ENCODE measurements around the gene IBA57.
A peak's percentile ranks its signal among the peaks of the same experiment; 100 is the strongest.

Gene IBA57

DNA sequence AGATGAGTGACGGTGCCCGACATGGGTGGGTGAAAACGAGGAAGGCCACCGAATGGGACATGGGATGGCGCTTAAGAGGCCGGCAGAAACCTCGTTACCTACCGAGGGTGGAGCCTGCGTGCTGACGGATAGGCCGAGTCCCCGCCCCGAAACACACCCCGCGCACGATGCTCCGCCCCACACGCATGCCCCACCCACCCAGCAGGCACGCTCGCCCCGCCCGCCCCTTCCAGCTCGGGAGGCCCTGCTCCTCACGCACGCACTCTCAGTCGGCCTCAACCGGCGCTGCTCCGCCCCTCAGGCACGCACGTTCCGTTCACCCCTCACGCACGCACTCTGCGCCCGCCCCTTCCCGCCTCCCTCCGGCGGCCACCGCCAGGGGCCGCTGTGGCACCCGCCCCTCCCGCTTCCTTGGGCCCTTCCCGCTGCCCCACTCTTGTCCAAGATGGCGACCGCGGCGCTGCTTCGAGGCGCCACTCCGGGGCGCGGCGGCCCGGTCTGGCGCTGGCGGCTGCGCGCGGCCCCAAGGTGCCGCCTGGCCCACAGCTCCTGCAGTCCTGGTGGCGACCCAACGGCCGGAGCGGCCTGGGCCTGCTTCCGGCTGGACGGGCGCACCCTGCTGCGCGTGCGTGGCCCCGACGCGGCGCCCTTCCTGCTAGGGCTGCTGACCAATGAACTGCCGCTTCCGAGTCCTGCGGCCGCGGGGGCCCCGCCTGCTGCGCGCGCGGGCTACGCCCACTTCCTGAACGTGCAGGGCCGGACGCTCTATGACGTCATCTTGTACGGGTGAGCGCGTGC lies at the start of gene IBA57:
TSS of gene IBA57 (plus strand) at position 433 of the 798 bp plus-strand sequence. CDS start at position 446, 13 bp downstream.
- TF ChIP-seq, protein P1, sequence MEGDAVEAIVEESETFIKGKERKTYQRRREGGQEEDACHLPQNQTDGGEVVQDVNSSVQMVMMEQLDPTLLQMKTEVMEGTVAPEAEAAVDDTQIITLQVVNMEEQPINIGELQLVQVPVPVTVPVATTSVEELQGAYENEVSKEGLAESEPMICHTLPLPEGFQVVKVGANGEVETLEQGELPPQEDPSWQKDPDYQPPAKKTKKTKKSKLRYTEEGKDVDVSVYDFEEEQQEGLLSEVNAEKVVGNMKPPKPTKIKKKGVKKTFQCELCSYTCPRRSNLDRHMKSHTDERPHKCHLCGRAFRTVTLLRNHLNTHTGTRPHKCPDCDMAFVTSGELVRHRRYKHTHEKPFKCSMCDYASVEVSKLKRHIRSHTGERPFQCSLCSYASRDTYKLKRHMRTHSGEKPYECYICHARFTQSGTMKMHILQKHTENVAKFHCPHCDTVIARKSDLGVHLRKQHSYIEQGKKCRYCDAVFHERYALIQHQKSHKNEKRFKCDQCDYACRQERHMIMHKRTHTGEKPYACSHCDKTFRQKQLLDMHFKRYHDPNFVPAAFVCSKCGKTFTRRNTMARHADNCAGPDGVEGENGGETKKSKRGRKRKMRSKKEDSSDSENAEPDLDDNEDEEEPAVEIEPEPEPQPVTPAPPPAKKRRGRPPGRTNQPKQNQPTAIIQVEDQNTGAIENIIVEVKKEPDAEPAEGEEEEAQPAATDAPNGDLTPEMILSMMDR (IDR thresholded peaks at IDR 0.05; ENCODE audit: low read depth, low read length) = peak; percentile 83
- DNase-seq (ENCODE audit: extremely low read depth, low read depth) = peak; percentile 99

DNA sequence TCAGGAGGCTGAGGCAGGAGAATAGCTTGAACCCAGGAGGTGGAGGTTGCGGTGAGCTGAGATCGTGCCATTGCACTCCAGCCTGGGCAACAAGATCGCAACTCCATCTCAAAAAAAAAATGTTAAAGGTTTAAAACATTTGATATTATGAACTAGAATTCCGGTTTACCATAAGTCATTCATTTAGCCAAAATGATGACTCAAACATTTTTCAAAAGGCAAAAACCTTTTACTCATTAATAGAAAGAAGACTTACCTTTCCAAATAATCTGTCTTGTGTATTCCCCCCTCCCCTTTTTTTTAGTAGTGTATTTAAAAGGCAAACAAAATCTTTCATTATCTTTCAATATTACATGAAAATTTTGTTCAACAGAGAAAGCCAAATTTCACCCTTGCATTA lies 48.3 kb upstream of the IBA57 start:
- no peak for DNase-seq (ENCODE audit: extremely low read depth, low read depth)
- TF ChIP-seq, protein P1 (IDR thresholded peaks at IDR 0.05; ENCODE audit: low read depth, low read length) = no peak

DNA sequence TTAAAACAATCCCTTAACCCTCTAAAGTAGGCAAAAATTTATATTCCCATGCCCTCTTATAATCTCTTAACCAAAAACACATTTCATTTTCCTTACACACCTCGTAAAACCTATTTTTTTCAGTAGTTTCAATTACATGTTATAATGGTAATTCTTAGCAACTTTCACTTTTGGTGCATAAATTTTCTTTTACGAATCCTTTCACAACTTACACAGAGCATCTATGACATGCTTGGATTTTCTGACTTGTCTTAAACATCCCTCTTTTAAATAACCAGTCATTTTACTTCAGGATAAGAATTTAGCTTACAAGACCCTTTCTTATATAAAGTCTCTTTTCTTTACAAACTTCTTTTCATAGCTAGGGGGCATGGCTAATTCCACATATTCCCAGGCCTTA lies 47.6 kb upstream of the IBA57 start:
- TF ChIP-seq, protein P1 (IDR thresholded peaks at IDR 0.05; ENCODE audit: low read depth, low read length) = no peak
- no peak for DNase-seq (ENCODE audit: extremely low read depth, low read depth)

DNA sequence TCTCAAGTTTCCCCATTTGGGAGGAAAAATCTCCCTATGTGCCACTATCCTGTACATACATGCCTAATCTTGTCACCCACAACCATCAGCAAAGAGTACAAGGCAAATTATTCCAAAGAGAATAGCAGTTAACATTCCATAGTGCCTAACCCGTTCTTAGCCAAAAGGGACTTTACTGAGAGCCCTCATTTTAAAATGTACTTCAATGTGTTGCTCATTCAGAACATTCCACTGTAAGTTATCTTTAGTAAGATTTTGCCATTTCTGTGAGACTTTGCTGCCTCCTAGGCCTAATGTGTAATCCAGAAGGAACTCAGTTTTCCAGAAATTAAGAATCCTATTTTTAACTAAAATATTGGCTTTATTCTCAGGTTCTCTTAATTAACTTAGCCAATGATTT lies 45.3 kb upstream of the IBA57 start:
- no peak for DNase-seq (ENCODE audit: extremely low read depth, low read depth)
- TF ChIP-seq, protein P1 (IDR thresholded peaks at IDR 0.05; ENCODE audit: low read depth, low read length) = no peak

DNA sequence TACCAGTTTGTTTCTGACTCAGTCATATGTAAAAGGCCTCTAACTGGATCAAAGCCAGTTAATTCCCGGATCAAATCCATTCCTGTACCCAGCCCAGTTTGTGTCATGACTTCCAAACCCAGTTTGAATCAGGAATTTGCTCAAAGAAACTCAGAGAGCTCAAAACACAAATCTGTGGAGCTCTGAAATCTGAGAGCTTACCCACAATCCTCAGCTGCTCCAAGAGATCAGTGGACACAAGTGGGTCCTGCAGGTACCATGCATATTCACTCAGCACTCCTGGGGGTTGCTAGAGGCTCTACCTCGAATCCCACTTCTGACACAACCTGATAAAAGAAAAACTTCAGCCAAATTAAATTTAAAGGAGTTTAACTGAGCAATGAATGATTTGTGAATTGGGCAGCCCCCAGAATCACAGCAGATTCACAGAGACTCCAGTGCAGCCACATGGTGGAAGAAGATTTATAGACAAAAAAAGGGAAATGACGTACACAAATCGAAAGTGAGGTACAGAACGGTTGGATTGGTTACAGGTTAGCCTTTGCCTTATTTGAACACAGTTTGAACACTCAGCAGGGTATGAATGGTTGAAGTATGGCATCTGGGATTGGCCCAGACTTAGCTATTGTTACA lies 44.6 kb upstream of the IBA57 start:
- DNase-seq (ENCODE audit: extremely low read depth, low read depth) = no peak
- TF ChIP-seq, protein P1 (IDR thresholded peaks at IDR 0.05; ENCODE audit: low read depth, low read length) = no peak

DNA sequence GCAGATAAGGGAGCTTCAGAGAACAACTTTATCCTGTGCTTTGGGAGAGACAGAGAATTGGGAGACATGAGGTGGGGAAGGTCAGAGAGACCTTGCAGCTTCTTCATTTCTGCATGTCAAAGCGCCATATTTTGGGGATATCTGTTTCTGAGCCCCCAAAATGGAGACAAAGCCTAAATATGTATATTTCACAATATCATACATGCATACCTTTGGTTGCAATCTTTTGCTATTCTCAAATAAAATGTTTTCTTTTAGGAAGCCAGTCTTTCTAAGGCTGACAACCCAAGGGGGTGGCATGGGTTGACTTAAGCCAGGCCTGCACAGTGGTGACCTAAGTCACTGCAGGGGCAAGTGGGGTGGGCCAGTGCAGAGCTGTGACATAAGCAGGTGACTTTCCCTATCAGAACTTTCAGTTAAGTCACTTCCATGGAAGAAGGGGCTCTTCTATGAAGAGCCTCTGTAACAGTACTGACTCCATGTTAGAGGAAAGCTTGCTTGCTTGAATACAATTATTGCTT lies 42.6 kb upstream of the IBA57 start:
- TF ChIP-seq, protein P1 (IDR thresholded peaks at IDR 0.05; ENCODE audit: low read depth, low read length) = no peak
- no peak for DNase-seq (ENCODE audit: extremely low read depth, low read depth)

DNA sequence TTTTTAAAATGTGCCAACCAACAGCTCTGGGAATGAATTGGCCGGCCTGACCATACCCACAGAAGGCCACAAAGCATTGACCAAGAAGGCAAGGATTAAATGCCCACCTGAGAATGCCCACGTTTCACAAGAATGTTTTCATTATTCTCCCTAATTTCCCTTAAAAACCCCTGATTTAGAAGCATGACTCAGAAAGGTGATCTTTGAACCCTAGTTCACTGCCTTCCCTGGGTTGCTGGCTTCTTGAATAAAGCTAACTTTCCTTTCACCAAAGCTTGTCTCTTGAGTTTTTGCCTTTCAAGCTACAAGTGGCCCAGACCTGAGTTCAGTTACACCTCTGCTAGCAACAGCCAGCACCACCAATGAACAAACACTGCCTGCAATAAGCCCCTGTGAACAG lies 42.1 kb upstream of the IBA57 start:
- TF ChIP-seq, protein P1 (IDR thresholded peaks at IDR 0.05; ENCODE audit: low read depth, low read length) = no peak
- no peak for DNase-seq (ENCODE audit: extremely low read depth, low read depth)

Measured in AG09319 (cell line).